H1 (cell line): Measurements from ENCODE around the gene BCAS4. TPM values are rescaled to one million over a fixed set of nuclear protein-coding genes. Genes with fewer than 3 reads are reported as not detected.
A peak's percentile ranks its signal among the peaks of the same experiment; 100 is the strongest.

Source experiments
- CTCF ChIA-PET: fragments of 300-600 bp; sonication (Branson Sonifier 250); formaldehyde crosslinking; loops from one replicate; lab custom pipeline; 2021; ENCODE audit not compliant: partially characterized antibody; lab: Charles Lee
- POLR2A ChIA-PET: fragments of 300-600 bp; sonication (Branson Sonifier 250); formaldehyde crosslinking; loops from one replicate; lab custom pipeline; 2021; ENCODE audit warnings: inconsistent platforms; ENCODE audit not compliant: partially characterized antibody; lab: Charles Lee
- DNase-seq, 2 experiments: peaks; one replicate each; pipeline versions ENCODE4 v3.0.0 to v3.0.0-alpha.2; 2010 to 2022; ENCODE audit warnings: low spot score in 2 of 2, low read depth in 1 of 2, mixed read lengths in 1 of 2
- FAIRE-seq: peaks from 2 replicates; lab custom pipeline; 2011; peaks lifted over from hg19 to GRCh38; lab: Jason Lieb, UNC
- H2AFZ ChIP-seq: 2 replicates; pipeline ENCODE4 v1.8.1; 2012; ENCODE audit warnings: low read length, inconsistent platforms
- H2AK5ac ChIP-seq: 2 replicates; pipeline ENCODE4 v1.6.1; 2013; ENCODE audit warnings: low read depth, low read length
- H2BK120ac ChIP-seq: replicated peaks from 2 replicates; pipeline ENCODE3; 2013; ENCODE audit warnings: low read depth, low read length, inconsistent platforms
- H2BK12ac ChIP-seq: 2 replicates; pipeline ENCODE4 v1.6.1; 2013; ENCODE audit warnings: low read depth, low read length
- H2BK15ac ChIP-seq: 2 replicates; pipeline ENCODE4 v1.6.1; 2013; ENCODE audit warnings: low read length
- H2BK20ac ChIP-seq: 2 replicates; pipeline ENCODE4 v1.6.1; 2013; ENCODE audit warnings: low read length
- H2BK5ac ChIP-seq: 2 replicates; pipeline ENCODE4 v1.6.1; 2013; ENCODE audit warnings: low read depth, low read length
- H3K14ac ChIP-seq: 2 replicates; pipeline ENCODE4 v1.6.1; 2013; ENCODE audit warnings: inconsistent platforms; ENCODE audit not compliant: insufficient read length
- H3K18ac ChIP-seq: 2 replicates; pipeline ENCODE4 v1.6.1; 2013; ENCODE audit warnings: low read length; ENCODE audit errors: extremely low read depth
- H3K23ac ChIP-seq: 2 replicates; pipeline ENCODE4 v1.6.1; 2013; ENCODE audit warnings: inconsistent platforms; ENCODE audit not compliant: insufficient read length
- H3K23me2 ChIP-seq: 2 replicates; pipeline ENCODE4 v1.6.1; 2013; ENCODE audit warnings: low read depth, low read length
- H3K27ac ChIP-seq: 2 replicates; pipeline ENCODE4 v1.6.1; 2011; ENCODE audit warnings: low read depth, low read length, inconsistent platforms
- H3K27me3 ChIP-seq, 4 experiments: replicated peaks in 1 of 4; 1 replicate in 1 of 4; 2 replicates in 3 of 4; pipeline versions ENCODE4 v1.6.1 to v1.8.1; 2011 to 2013; ENCODE audit warnings: low read length in 3 of 4, mild to moderate bottlenecking in 3 of 4, inconsistent platforms in 2 of 4, mixed read lengths in 2 of 4, moderate library complexity in 1 of 4; ENCODE audit not compliant: control insufficient read depth in 3 of 4, insufficient read depth in 3 of 4; ENCODE audit errors: extremely low read depth in 1 of 4
- H3K36me3 ChIP-seq, 4 experiments: 2 replicates each; pipeline versions ENCODE4 v1.6.1 to v1.8.1; 2011 to 2013; ENCODE audit warnings: mild to moderate bottlenecking in 4 of 4, low read length in 3 of 4, moderate library complexity in 2 of 4, control low read depth in 1 of 4, inconsistent platforms in 1 of 4; ENCODE audit not compliant: insufficient read depth in 4 of 4, control insufficient read depth in 2 of 4
- H3K4ac ChIP-seq: replicated peaks from 2 replicates; pipeline ENCODE3; 2013; ENCODE audit warnings: low read length, low read depth, mixed read lengths, inconsistent platforms; ENCODE audit not compliant: insufficient read length
- H3K4me1 ChIP-seq, 4 experiments: replicated peaks in 1 of 4; 1 replicate in 1 of 4; 2 replicates in 3 of 4; pipeline versions ENCODE4 v1.6.1 to v1.8.1; 2011 to 2013; ENCODE audit warnings: low read length in 3 of 4, inconsistent platforms in 2 of 4, mixed read lengths in 1 of 4; ENCODE audit not compliant: insufficient read depth in 4 of 4, control insufficient read depth in 3 of 4
- H3K4me2 ChIP-seq, 2 experiments: 2 replicates each; pipeline versions ENCODE4 v1.6.1 to v1.8.1; 2011 to 2013; ENCODE audit warnings: low read depth in 2 of 2, low read length in 2 of 2, control low read depth in 1 of 2, inconsistent platforms in 1 of 2, mild to moderate bottlenecking in 1 of 2; ENCODE audit not compliant: insufficient read depth in 1 of 2
- H3K4me3 ChIP-seq, 4 experiments: fragments of 200-600, 300-600 bp in 1 of 4; sonication (generic), shearing (Covaris generic), sonication (Bioruptor Twin) in 1 of 4; 2 replicates each; pipeline versions ENCODE4 v1.5.1 to v1.8.1; 2011 to 2016; ENCODE audit warnings: low read length in 4 of 4, low read depth in 3 of 4, control low read depth in 2 of 4, inconsistent platforms in 2 of 4, mild to moderate bottlenecking in 2 of 4, mixed read lengths in 1 of 4, moderate library complexity in 1 of 4; ENCODE audit not compliant: insufficient read depth in 2 of 4; ENCODE audit errors: extremely low read depth in 1 of 4
- H3K56ac ChIP-seq: replicated peaks from 2 replicates; pipeline ENCODE3; 2013; ENCODE audit warnings: low read depth, mild to moderate bottlenecking, mixed read lengths, low read length, inconsistent platforms; ENCODE audit not compliant: insufficient read length
- H3K79me1 ChIP-seq: 2 replicates; pipeline ENCODE4 v1.6.1; 2013; ENCODE audit warnings: low read depth, low read length, control low read depth
- H3K79me2 ChIP-seq, 2 experiments: 2 replicates each; pipeline versions ENCODE4 v1.6.1 to v1.8.1; 2012 to 2013; ENCODE audit warnings: low read length in 2 of 2, mild to moderate bottlenecking in 2 of 2, inconsistent platforms in 1 of 2; ENCODE audit not compliant: insufficient read depth in 2 of 2, control insufficient read depth in 1 of 2
- H3K9ac ChIP-seq, 4 experiments: replicated peaks in 1 of 4; 1 replicate in 1 of 4; 2 replicates in 3 of 4; pipeline versions ENCODE4 v1.6.1 to v1.8.1; 2011 to 2013; ENCODE audit warnings: low read depth in 3 of 4, low read length in 3 of 4, control low read depth in 2 of 4, mild to moderate bottlenecking in 2 of 4, moderate library complexity in 2 of 4, inconsistent platforms in 1 of 4; ENCODE audit errors: extremely low read depth in 1 of 4
- H3K9me3 ChIP-seq, 2 experiments: 2 replicates each; pipeline versions ENCODE4 v1.6.1 to v1.8.1; 2012 to 2013; ENCODE audit warnings: mild to moderate bottlenecking in 2 of 2, moderate library complexity in 2 of 2, control low read depth in 1 of 2, inconsistent platforms in 1 of 2, low read depth in 1 of 2, low read length in 1 of 2, mixed read lengths in 1 of 2; ENCODE audit not compliant: insufficient read depth in 2 of 2
- H4K20me1 ChIP-seq, 2 experiments: replicated peaks in 1 of 2; 2 replicates each; pipeline versions ENCODE3 to v1.8.1; 2011 to 2013; ENCODE audit warnings: inconsistent platforms in 2 of 2, low read length in 2 of 2, mild to moderate bottlenecking in 1 of 2; ENCODE audit not compliant: insufficient read depth in 2 of 2, control insufficient read depth in 1 of 2
- H4K5ac ChIP-seq: 2 replicates; pipeline ENCODE4 v1.6.1; 2013; ENCODE audit warnings: low read length, low read depth, mixed read lengths, inconsistent platforms; ENCODE audit not compliant: insufficient read length
- H4K8ac ChIP-seq: 2 replicates; pipeline ENCODE4 v1.8.0; 2013; ENCODE audit warnings: mild to moderate bottlenecking, moderate library complexity, low read length, inconsistent platforms; ENCODE audit not compliant: insufficient read depth; ENCODE audit errors: extremely low read depth
- H4K91ac ChIP-seq: replicated peaks from 2 replicates; pipeline ENCODE3; 2013; ENCODE audit warnings: low read length, mixed read lengths, inconsistent platforms; ENCODE audit not compliant: insufficient read length
- BRCA1 ChIP-seq: IDR thresholded peaks from 2 replicates; pipeline ENCODE4 v1.6.1; 2012; ENCODE audit warnings: low read depth, low read length, improper control_type of control experiment
- EP300 ChIP-seq, 2 experiments: IDR thresholded peaks; 1 replicate in 1 of 2; 2 replicates in 1 of 2; pipeline ENCODE4 v1.6.1; 2011 to 2012; ENCODE audit warnings: low read depth in 2 of 2, low read length in 2 of 2, mild to moderate bottlenecking in 2 of 2, borderline replicate concordance in 1 of 2, inconsistent platforms in 1 of 2, moderate library complexity in 1 of 2
- NANOG ChIP-seq: IDR thresholded peaks from 2 replicates; pipeline ENCODE4 v1.6.1; 2011; ENCODE audit warnings: low read length, low read depth, mild to moderate bottlenecking, inconsistent platforms; ENCODE audit not compliant: insufficient read depth, poor library complexity, severe bottlenecking
- SP4 ChIP-seq: IDR thresholded peaks from 2 replicates; pipeline ENCODE4 v1.6.1; 2012; ENCODE audit warnings: low read length, inconsistent platforms
- WGBS, 2 experiments: shearing (Covaris generic) in 1 of 2; methylation state at CpG; one replicate each; pipeline versions ENCODE4 v1.1.6 to v1.1.7; 2013 to 2015; ENCODE audit warnings: low lambda C conversion rate in 2 of 2, mixed read lengths in 2 of 2, inconsistent platforms in 1 of 2, low coverage in 1 of 2, missing lambda C conversion rate in 1 of 2; ENCODE audit not compliant: insufficient replicate concordance in 2 of 2, insufficient coverage in 1 of 2, insufficient read length in 1 of 2; ENCODE audit errors: extremely low coverage in 1 of 2, missing lambda C conversion rate in 1 of 2; 5-methylcytosine and 5-hydroxymethylcytosine counted together
- polyA plus RNA-seq, 7 experiments: library from polyadenylated mRNA; depleted of rRNA in 3 of 7; stranded (reverse) in 5 of 7; unstranded in 2 of 7; fragments of >200 nt in 5 of 7; fragments of 200-250 nt in 2 of 7; gene quantifications; 1 replicate in 5 of 7; 2 replicates in 1 of 7; 4 replicates in 1 of 7; pipeline versions ENCODE4 v1.2.1 to v1.2.3, GENCODE V29; 2011 to 2013; ENCODE audit warnings: missing spikeins in 2 of 7, mixed read lengths in 2 of 7
- total RNA-seq: library from RNA; stranded (reverse); fragmentation: NEBNext Ultra II Directional; extraction: Animal tissue kit (Norgen Biotek cat#: 25700); gene quantifications from 2 replicates; pipeline ENCODE4 v1.2.1, GENCODE V29; 2021
- TF ChIP-seq, protein P1 (sequence below): IDR thresholded peaks from 2 replicates; pipeline ENCODE4 v1.6.1; 2011; ENCODE audit warnings: low read length, improper control_type of control experiment
- TF ChIP-seq, protein P2 (sequence below): IDR thresholded peaks from 2 replicates; pipeline ENCODE4 v1.6.1; 2012; ENCODE audit warnings: low read length, inconsistent platforms

Gene BCAS4
- total and polyA plus RNA-seq, 2 of the 8 experiments (the other 6 are each of a cell fraction or from before 2014, with no cell fraction given): 21.2 to 23.6 TPM

- H2BK20ac ChIP-seq: peak overlapping the region; percentile 77; the same call in 1 of the 2 replicates
- no peak overlapping the region for H3K56ac ChIP-seq
- no peak overlapping the region for H3K4me3 ChIP-seq
- no peaks in the 10 kb centered on the region for H3K27me3 ChIP-seq
- no peak overlapping the region for H2AFZ ChIP-seq
- no peak for DNase-seq
- peak overlapping the region; percentile 65; the same call in 1 of the 2 replicates for H2BK15ac ChIP-seq
- peak overlapping the region in 2 of 4 experiments; percentile 42 to 60; a peak in 1 of 7 replicates for H3K9ac ChIP-seq
- H3K27ac ChIP-seq: peak overlapping the region; percentile 74
- peaks cover 0 to 9% (median 4%) of the 10 kb centered on the region in 4 experiments; a peak in 4 of 7 replicates for H3K4me1 ChIP-seq
- CTCF ChIA-PET: interaction anchor here (0.6 to 1.9 kb wide), 11 partner anchors 16 to 191 kb away, joined by 3 to 8 read pairs (median 3); partner anchors contain the start of gene BCAS4
- H3K23ac ChIP-seq: no peak overlapping the region
- POLR2A ChIA-PET: interaction anchor here (0.7 to 2.7 kb wide), 8 partner anchors 23 to 141 kb away, joined by 4 to 9 read pairs (median 5); partner anchors contain the start of genes ADNP, BCAS4, DPM1 and MOCS3
- H3K14ac ChIP-seq: no peak overlapping the region
- H3K4me2 ChIP-seq: 0 out of 4 replicates have a peak overlapping the region, but pooled peaks of 1 of the 2 experiments have one; percentile 8
- WGBS, 2 experiments: 93% methylated on average over 10 of the region's 10 CpGs; no CpG with 5 or more reads in 1 of the 2 experiments
- H3K18ac ChIP-seq: peak overlapping the region; percentile 95; the same call in 1 of the 2 replicates
- no peaks in the 10 kb centered on the region for H3K79me1 ChIP-seq
- H4K8ac ChIP-seq: peak overlapping the region; percentile 98; the same call in 1 of the 2 replicates
- H2AK5ac ChIP-seq: no peak overlapping the region
- peak overlapping the region; percentile 78; the same call in 1 of the 2 replicates for H2BK12ac ChIP-seq
- peak overlapping the region; percentile 73 for H4K5ac ChIP-seq
- H2BK5ac ChIP-seq: peak overlapping the region; percentile 49; the same call in 1 of the 2 replicates
- H4K91ac ChIP-seq: peak overlapping the region; percentile 1
- H4K20me1 ChIP-seq: no peaks in the 10 kb centered on the region
- no peaks in the 10 kb centered on the region for H3K9me3 ChIP-seq
- no peak overlapping the region for H2BK120ac ChIP-seq
- no peak overlapping the region for H3K4ac ChIP-seq
- no peak for FAIRE-seq
- 0 out of 8 replicates have a peak, but pooled peaks cover 0 to 3% (median 0%) of the 10 kb centered on the region in 4 experiments for H3K36me3 ChIP-seq
- no peaks in the 10 kb centered on the region; the same call in 1 of the 2 replicates for H3K23me2 ChIP-seq
- no peaks in the 10 kb centered on the region for H3K79me2 ChIP-seq
- TF ChIP-seq BRCA1 (no peak), EP300 (IDR thresholded peaks at IDR 0.05; ENCODE audit: borderline replicate concordance in 1 of 2, low read depth in 2 of 2, low read length in 2 of 2) (no peak), NANOG (no peak), SP4 (no peak)
- TF ChIP-seq, protein P1, sequence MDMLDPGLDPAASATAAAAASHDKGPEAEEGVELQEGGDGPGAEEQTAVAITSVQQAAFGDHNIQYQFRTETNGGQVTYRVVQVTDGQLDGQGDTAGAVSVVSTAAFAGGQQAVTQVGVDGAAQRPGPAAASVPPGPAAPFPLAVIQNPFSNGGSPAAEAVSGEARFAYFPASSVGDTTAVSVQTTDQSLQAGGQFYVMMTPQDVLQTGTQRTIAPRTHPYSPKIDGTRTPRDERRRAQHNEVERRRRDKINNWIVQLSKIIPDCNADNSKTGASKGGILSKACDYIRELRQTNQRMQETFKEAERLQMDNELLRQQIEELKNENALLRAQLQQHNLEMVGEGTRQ: no peak
- TF ChIP-seq, protein P2, sequence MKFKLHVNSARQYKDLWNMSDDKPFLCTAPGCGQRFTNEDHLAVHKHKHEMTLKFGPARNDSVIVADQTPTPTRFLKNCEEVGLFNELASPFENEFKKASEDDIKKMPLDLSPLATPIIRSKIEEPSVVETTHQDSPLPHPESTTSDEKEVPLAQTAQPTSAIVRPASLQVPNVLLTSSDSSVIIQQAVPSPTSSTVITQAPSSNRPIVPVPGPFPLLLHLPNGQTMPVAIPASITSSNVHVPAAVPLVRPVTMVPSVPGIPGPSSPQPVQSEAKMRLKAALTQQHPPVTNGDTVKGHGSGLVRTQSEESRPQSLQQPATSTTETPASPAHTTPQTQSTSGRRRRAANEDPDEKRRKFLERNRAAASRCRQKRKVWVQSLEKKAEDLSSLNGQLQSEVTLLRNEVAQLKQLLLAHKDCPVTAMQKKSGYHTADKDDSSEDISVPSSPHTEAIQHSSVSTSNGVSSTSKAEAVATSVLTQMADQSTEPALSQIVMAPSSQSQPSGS: no peak
Observed at GRCh38 chr20:50817776-50818172, 22.9 kb downstream of the BCAS4 start.
